Suppressor macrophage treated with lipopolysaccharide for 4 hours (primary cell): ENCODE data around the gene AMH.

ENCODE experiments used
- DNase-seq: peaks from one replicate; pipeline ENCODE4 v3.0.0-alpha.2; 2020

Gene AMH

GRCh38 chr19:2236314-2237050, 12.6 kb upstream of the AMH start, which contains the start of the genes PLEKHJ1 and SF3A2:
TSS of gene PLEKHJ1 (minus strand) at chr19:2236329. CDS start at chr19:2236248, 81 bp downstream.
TSS of gene SF3A2 (plus strand) at chr19:2236824. CDS start at chr19:2243419, 6,595 bp downstream.
- peak; percentile 99 for DNase-seq

- no peak for DNase-seq
These were observed 11.9 kb upstream of the AMH start for GRCh38 chr19:2237051-2237868.

- DNase-seq, result no peak
These were observed 11.3 kb upstream of the AMH start for GRCh38 chr19:2237869-2238153.

GRCh38 chr19:2239173-2239572, 9.9 kb upstream of the AMH start:
- DNase-seq, result peak; percentile 39

GRCh38 chr19:2239771-2240770, 9.1 kb upstream of the AMH start:
- peak; percentile 51 for DNase-seq

GRCh38 chr19:2240881-2241760, 8.0 kb upstream of the AMH start:
- no peak for DNase-seq

- no peak for DNase-seq
These were observed 7.0 kb upstream of the AMH start for GRCh38 chr19:2242092-2242537.

GRCh38 chr19:2242816-2243215, 6.3 kb upstream of the AMH start:
- DNase-seq, result no peak

- no peak for DNase-seq
These were observed 5.6 kb upstream of the AMH start for GRCh38 chr19:2243274-2244124.

GRCh38 chr19:2244125-2244411, 5.1 kb upstream of the AMH start:
- no peak for DNase-seq

GRCh38 chr19:2244486-2244885, 4.6 kb upstream of the AMH start:
- no peak for DNase-seq

GRCh38 chr19:2245273-2245672, 3.9 kb upstream of the AMH start:
- no peak for DNase-seq

- DNase-seq, result no peak
These were observed 3.0 kb upstream of the AMH start for GRCh38 chr19:2246014-2246620.

- DNase-seq, result no peak
These were observed 2.2 kb upstream of the AMH start for GRCh38 chr19:2246801-2247361.

- DNase-seq, result no peak
These were observed 1.6 kb upstream of the AMH start for GRCh38 chr19:2247433-2248101.

- no peak for DNase-seq
These were observed 750 bp upstream of the AMH start for GRCh38 chr19:2248136-2249009.

- no peak for DNase-seq
These were observed 1.0 kb downstream of the AMH start for GRCh38 chr19:2249880-2250765.

GRCh38 chr19:2250766-2251105, 1.6 kb downstream of the AMH start:
- no peak for DNase-seq
